ENCODE data around the gene RGS7. TPM values are rescaled to one million over a fixed set of nuclear protein-coding genes. Genes with fewer than 3 reads are reported as not detected.

Gene RGS7
- total and polyA plus RNA-seq, 2 of the 4 experiments (the other 2 are of a cell fraction) = 0.58 to 0.72 TPM

DNA sequence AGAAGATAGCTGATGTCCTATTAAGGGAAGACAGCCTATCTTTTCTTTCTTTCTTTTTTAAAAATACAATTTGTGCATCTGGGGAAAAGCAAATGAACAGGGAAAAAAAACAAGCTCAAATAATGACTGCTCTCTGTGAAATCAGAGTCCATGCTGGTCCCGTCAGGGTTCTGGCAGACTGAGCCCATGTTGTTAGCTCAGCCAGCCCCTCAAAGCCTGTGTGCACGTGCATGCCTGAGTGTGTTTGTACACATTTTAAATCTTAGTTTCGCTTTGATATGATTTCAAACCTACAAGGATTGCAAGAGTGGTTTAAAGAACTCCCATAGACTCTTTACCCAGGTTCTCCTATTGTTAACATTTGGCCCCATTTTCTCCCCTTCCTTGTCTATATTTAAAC, 513.2 kb downstream of the RGS7 start:
- Histone ChIP-seq H2BK20ac (ENCODE audit: low read depth, low read length) (no peak overlapping the region), H3K23ac (ENCODE audit: low read depth, low read length) (no peak overlapping the region), H2AK5ac (ENCODE audit: low read depth, low read length) (no peak overlapping the region), H3K9me3 (ENCODE audit: control insufficient read depth, insufficient read depth, low read length) (no peaks in the 10 kb centered on the region), H3K4ac (ENCODE audit: low read depth, low read length) (no peak overlapping the region), H3K79me1 (ENCODE audit: low read depth in 1 of 2, low read length in 2 of 2) (no peaks in the 10 kb centered on the region), H3K9ac (ENCODE audit: low read depth, low read length) (no peak overlapping the region), H3K18ac (ENCODE audit: low read depth, low read length) (no peak overlapping the region), H4K91ac (ENCODE audit: insufficient read depth, low read depth, low read length) (no peak overlapping the region), H3K4me1 (ENCODE audit: control insufficient read depth, insufficient read depth, low read length) (no peaks in the 10 kb centered on the region), H3K56ac (ENCODE audit: extremely low read depth, insufficient read depth, low read length) (no peak overlapping the region), H3K27ac (ENCODE audit: insufficient read depth, low read length) (no peak overlapping the region), H3K9me1 (ENCODE audit: insufficient read depth, low read length) (no peaks in the 10 kb centered on the region; the same call in 1 of the 2 replicates), H4K8ac (ENCODE audit: low read depth in 2 of 2, low read length in 2 of 2) (no peak overlapping the region), H2AFZ (replicated peaks; ENCODE audit: low read length, poor library complexity) (peak overlapping the region; percentile 86), H4K5ac (ENCODE audit: low read depth, low read length) (no peak overlapping the region), H2BK5ac (ENCODE audit: low read depth, low read length, poor library complexity, severe bottlenecking) (no peak overlapping the region), H3K36me3 (ENCODE audit: control insufficient read depth, insufficient read depth, low read length) (no peaks in the 10 kb centered on the region), H4K20me1 (ENCODE audit: insufficient read depth, low read length) (no peaks in the 10 kb centered on the region), H3K14ac (replicated peaks; ENCODE audit: low read depth, low read length) (no peak overlapping the region), H3K27me3 (ENCODE audit: control insufficient read depth, insufficient read depth, low read length) (peaks cover 3% of the 10 kb centered on the region; the same call in 1 of the 2 replicates), H2BK120ac (ENCODE audit: low read depth, low read length) (no peak overlapping the region), H2AK9ac (replicated peaks; ENCODE audit: low read depth, low read length, poor library complexity) (no peak overlapping the region), H3K4me2 (ENCODE audit: low read depth, low read length) (peak overlapping the region; percentile 85), H2BK15ac (ENCODE audit: low read depth, low read length) (no peak overlapping the region), H3K4me3 (ENCODE audit: insufficient read depth, low read depth, low read length) (no peak overlapping the region)
- intact Hi-C loops (cut with micrococcal nuclease) (no loop called here), dilution Hi-C loops (cut with HindIII; ENCODE audit: low sequenced_read_pairs, unreplicated experiment) (no loop called here), in situ Hi-C loops (cut with MboI; ENCODE audit: low sequenced_read_pairs) (no loop called here)
- DNase-seq = no peak
- ATAC-seq (ENCODE audit: low read depth) = peak; percentile 42; the same call in 1 of the 2 replicates
- ChIA-PET CTCF (interaction anchor here (0.7 kb wide), 1 partner anchor 111 kb away, joined by 4 read pairs; no protein-coding TSS in a partner anchor), POLR2A (ENCODE audit: unreplicated experiment) (interaction anchor here (0.6 kb wide), 1 partner anchor 640 kb away, joined by 4 read pairs; no protein-coding TSS in a partner anchor)
- TF ChIP-seq CHD1 (IDR thresholded peaks at IDR 0.05; ENCODE audit: low read depth, low read length) (no peak), SMC3 (IDR thresholded peaks at IDR 0.05; ENCODE audit: low read depth, low read length) (no peak), BHLHE40 (IDR thresholded peaks at IDR 0.05; ENCODE audit: low read depth, low read length) (peak; percentile 39; the same call in 1 of the 2 replicates)
- WGBS, 2 experiments (ENCODE audit: extremely low coverage in 2 of 2, insufficient read length in 1 of 2) = no CpG with 5 or more reads among the region's 3 CpGs
- no TSS peak for BruUV-seq (replicated peaks)

Data from IMR-90 (cell line).